ENCODE data around the gene DLG2. TPM values are rescaled to one million over a fixed set of nuclear protein-coding genes. Genes with fewer than 3 reads are reported as not detected.

DLG2 gene
- total RNA-seq, 1 experiment from 2014 or later = 1.8 TPM

- H3K36me3 ChIP-seq (replicated peaks; ENCODE audit: control insufficient read depth, insufficient read depth, low read length) = no peaks in the 10 kb centered on the region
- no peak overlapping the region for H3K4me3 ChIP-seq (ENCODE audit: insufficient read depth, low read depth, low read length)
- DNase-seq = no peak
- no peaks in the 10 kb centered on the region for H3K27me3 ChIP-seq (ENCODE audit: control insufficient read depth, insufficient read depth, low read length)
These were observed 724.7 kb downstream of the DLG2 start for GRCh38 chr11:84902445-84902844.

DNA sequence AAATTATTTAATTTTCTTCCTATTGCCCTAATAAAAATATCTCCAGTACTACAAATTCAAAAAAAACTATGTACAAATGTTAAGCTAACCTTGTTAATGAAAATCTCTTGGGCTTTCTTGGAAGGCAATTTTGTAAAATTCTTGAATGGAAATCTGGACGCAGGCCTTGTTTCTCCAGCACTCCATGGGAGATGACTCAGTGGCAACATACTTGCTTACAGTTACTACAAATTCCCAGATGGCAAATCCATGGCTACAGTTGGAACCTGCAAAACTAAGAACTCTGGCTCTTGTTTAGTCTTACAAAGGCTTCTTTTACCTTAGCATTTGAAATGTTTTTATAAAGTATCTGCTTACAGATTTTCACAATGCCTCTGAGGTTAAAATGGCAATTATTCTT, 725.2 kb downstream of the DLG2 start:
- DNase-seq = no peak
- H3K27me3 ChIP-seq (ENCODE audit: control insufficient read depth, insufficient read depth, low read length) = no peaks in the 10 kb centered on the region
- H3K36me3 ChIP-seq (replicated peaks; ENCODE audit: control insufficient read depth, insufficient read depth, low read length) = no peaks in the 10 kb centered on the region
- no peak overlapping the region for H3K4me3 ChIP-seq (ENCODE audit: insufficient read depth, low read depth, low read length)

- Histone ChIP-seq H3K4me3 (ENCODE audit: insufficient read depth, low read depth, low read length) (no peak overlapping the region), H3K36me3 (replicated peaks; ENCODE audit: control insufficient read depth, insufficient read depth, low read length) (no peaks in the 10 kb centered on the region), H3K27me3 (ENCODE audit: control insufficient read depth, insufficient read depth, low read length) (no peaks in the 10 kb centered on the region)
- DNase-seq = no peak
These were observed 727.4 kb downstream of the DLG2 start for GRCh38 chr11:84899740-84900139.

DNA sequence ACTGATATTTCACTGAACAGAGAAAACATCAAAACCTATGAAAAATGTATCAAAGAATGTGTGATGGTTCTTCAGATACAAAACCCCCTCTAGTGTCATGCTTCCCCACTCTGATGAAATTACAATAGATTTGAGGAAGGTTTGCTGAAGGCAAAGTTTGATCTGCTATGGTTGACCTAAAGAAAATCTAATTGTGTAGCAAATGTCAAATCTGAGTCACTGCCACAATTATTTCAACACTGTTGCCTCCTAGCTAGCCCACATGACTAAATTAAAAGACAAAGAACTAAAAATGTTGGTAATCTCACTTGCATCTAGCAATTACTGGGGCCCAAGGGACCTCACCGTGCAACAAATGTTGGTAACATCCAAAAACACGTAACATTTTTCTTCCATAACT, 728.0 kb downstream of the DLG2 start:
- no peak for DNase-seq
- Histone ChIP-seq H3K4me3 (ENCODE audit: insufficient read depth, low read depth, low read length) (no peak overlapping the region), H3K36me3 (replicated peaks; ENCODE audit: control insufficient read depth, insufficient read depth, low read length) (no peaks in the 10 kb centered on the region), H3K27me3 (ENCODE audit: control insufficient read depth, insufficient read depth, low read length) (no peaks in the 10 kb centered on the region)

GRCh38 chr11:84894666-84895065, 732.5 kb downstream of the DLG2 start:
- H3K4me3 ChIP-seq (ENCODE audit: insufficient read depth, low read depth, low read length) = no peak overlapping the region
- no peaks in the 10 kb centered on the region for H3K36me3 ChIP-seq (replicated peaks; ENCODE audit: control insufficient read depth, insufficient read depth, low read length)
- no peaks in the 10 kb centered on the region for H3K27me3 ChIP-seq (ENCODE audit: control insufficient read depth, insufficient read depth, low read length)
- no peak for DNase-seq

GRCh38 chr11:84890676-84891075, 736.5 kb downstream of the DLG2 start:
- no peaks in the 10 kb centered on the region for H3K27me3 ChIP-seq (ENCODE audit: control insufficient read depth, insufficient read depth, low read length)
- no peaks in the 10 kb centered on the region for H3K36me3 ChIP-seq (replicated peaks; ENCODE audit: control insufficient read depth, insufficient read depth, low read length)
- no peak overlapping the region for H3K4me3 ChIP-seq (ENCODE audit: insufficient read depth, low read depth, low read length)
- DNase-seq = no peak

- Histone ChIP-seq H3K36me3 (replicated peaks; ENCODE audit: control insufficient read depth, insufficient read depth, low read length) (no peaks in the 10 kb centered on the region), H3K27me3 (ENCODE audit: control insufficient read depth, insufficient read depth, low read length) (no peaks in the 10 kb centered on the region)
These were observed 737.6 kb downstream of the DLG2 start for GRCh38 chr11:84889556-84889955.

DNA sequence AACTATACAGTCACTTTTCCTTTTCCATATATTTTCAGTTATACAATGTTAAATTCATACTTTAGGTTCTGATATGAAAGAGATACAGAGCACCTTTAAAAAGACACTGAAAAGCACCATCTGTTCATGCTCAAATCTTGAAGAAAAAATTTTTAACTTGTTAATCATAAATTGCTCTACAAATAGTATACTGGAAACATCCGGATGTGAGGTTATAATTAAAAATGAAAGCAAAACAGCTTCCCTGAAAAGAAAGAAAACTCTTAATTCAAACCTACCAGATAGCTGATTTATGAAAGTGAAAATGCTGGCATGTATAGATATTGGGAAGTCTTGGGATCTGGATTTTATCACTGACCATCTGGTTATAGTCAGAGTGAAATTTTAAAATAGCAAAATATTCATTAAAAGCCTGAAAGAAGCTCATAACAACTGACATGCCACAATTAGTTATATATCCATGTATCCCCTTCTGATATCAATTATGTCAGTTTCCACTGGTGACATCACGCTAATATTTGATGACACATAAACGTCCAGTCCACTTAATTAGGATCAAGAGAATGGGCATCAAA, 740.0 kb downstream of the DLG2 start:
- H3K27me3 ChIP-seq (ENCODE audit: control insufficient read depth, insufficient read depth, low read length) = no peaks in the 10 kb centered on the region
- no peaks in the 10 kb centered on the region for H3K36me3 ChIP-seq (replicated peaks; ENCODE audit: control insufficient read depth, insufficient read depth, low read length)
- H3K4me3 ChIP-seq (ENCODE audit: insufficient read depth, low read depth, low read length) = no peak overlapping the region
- no peak for DNase-seq

More at GRCh38 chr11:84889556-84889955, 737.6 kb downstream of the DLG2 start:
- no peak for DNase-seq
- no peak overlapping the region for H3K4me3 ChIP-seq (ENCODE audit: insufficient read depth, low read depth, low read length)

DNA sequence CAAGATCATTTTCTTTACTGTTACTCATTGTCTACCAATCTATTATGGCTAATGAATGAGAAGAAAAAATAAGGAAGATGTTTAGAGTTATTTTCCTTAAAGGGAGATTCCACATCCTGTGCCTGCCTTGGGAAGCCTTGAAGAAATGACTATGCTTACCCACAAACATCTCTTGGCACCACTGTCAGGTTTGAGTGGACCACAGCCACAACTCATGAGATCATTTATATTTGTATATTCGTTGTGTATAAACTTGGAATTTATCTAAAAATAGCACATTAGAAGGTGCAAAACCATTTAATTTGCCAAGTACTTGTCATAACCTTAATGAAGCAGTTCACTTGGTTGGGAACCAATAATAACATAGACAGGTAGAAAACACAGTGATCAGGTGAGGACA, 740.8 kb downstream of the DLG2 start:
- Histone ChIP-seq H3K27me3 (ENCODE audit: control insufficient read depth, insufficient read depth, low read length) (no peaks in the 10 kb centered on the region), H3K4me3 (ENCODE audit: insufficient read depth, low read depth, low read length) (no peak overlapping the region), H3K36me3 (replicated peaks; ENCODE audit: control insufficient read depth, insufficient read depth, low read length) (no peaks in the 10 kb centered on the region)
- DNase-seq = no peak

DNA sequence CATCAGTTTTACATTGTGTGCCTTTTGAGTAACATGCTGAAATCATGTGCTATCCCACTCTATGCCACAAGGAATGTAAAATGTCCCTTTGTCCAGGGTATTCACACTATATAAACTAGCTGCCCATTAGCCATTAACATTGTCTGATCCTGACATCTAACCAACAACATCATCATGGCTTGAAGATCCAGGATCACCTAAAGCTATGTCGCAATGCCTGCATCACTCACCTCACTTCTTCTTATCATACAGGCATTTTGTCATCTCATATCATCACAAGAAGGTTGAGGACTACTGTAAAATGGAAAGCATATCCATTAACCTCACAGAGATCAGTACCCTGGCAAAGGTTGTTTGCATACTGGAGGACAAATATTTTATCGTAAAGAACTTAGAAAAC, 742.3 kb downstream of the DLG2 start:
- H3K36me3 ChIP-seq (replicated peaks; ENCODE audit: control insufficient read depth, insufficient read depth, low read length) = no peaks in the 10 kb centered on the region
- no peak for DNase-seq
- no peak overlapping the region for H3K4me3 ChIP-seq (ENCODE audit: insufficient read depth, low read depth, low read length)
- H3K27me3 ChIP-seq (ENCODE audit: control insufficient read depth, insufficient read depth, low read length) = no peaks in the 10 kb centered on the region

GRCh38 chr11:84882056-84882455, 745.1 kb downstream of the DLG2 start:
- Histone ChIP-seq H3K4me3 (ENCODE audit: insufficient read depth, low read depth, low read length) (no peak overlapping the region), H3K36me3 (replicated peaks; ENCODE audit: control insufficient read depth, insufficient read depth, low read length) (no peaks in the 10 kb centered on the region), H3K27me3 (ENCODE audit: control insufficient read depth, insufficient read depth, low read length) (no peaks in the 10 kb centered on the region)
- DNase-seq = no peak

DNA sequence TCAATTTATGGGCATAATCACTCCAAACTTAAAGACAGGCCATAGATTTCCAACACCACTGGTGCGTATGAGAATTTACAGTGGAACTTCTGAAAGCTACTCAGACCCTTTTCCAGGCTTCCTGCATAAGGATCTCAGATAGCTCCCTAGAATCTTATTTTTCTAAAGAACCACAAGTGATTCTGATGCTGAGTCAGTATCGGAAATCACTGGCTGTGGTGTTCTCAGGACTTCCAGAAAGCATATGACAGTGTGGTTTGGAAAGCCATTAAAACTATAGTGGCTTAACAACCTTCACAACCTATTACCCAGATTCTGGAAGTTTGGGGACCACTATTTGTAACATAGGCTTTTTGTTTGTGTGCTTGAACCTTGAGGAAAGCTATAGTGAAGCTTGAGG, 756.0 kb downstream of the DLG2 start:
- Histone ChIP-seq H3K4me3 (ENCODE audit: insufficient read depth, low read depth, low read length) (no peak overlapping the region), H3K36me3 (replicated peaks; ENCODE audit: control insufficient read depth, insufficient read depth, low read length) (no peaks in the 10 kb centered on the region), H3K27me3 (ENCODE audit: control insufficient read depth, insufficient read depth, low read length) (no peaks in the 10 kb centered on the region)
- no peak for DNase-seq

GRCh38 chr11:84870486-84870885, 756.7 kb downstream of the DLG2 start:
- Histone ChIP-seq H3K36me3 (replicated peaks; ENCODE audit: control insufficient read depth, insufficient read depth, low read length) (no peaks in the 10 kb centered on the region), H3K4me3 (ENCODE audit: insufficient read depth, low read depth, low read length) (no peak overlapping the region), H3K27me3 (ENCODE audit: control insufficient read depth, insufficient read depth, low read length) (no peaks in the 10 kb centered on the region)
- no peak for DNase-seq

DNA sequence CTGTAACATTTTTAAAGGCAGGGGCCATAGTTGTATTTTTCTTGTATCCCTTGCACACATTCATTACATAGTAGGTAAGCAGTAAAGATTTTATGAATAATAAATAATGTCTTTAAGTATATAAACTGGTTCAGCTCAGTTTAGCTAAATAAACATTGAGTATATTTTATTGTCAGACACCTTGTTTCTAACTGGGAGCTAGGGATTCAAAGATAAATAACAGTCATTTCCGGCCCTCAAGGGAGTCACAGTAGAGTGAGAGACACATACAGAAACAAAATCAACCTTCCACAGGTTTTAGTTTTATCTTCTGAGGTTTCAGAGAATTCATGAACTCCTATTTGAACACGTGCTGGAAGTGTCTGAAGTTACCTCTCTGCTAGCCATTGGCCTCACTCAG, 760.2 kb downstream of the DLG2 start:
- no peak for DNase-seq
- Histone ChIP-seq H3K27me3 (ENCODE audit: control insufficient read depth, insufficient read depth, low read length) (no peaks in the 10 kb centered on the region), H3K36me3 (replicated peaks; ENCODE audit: control insufficient read depth, insufficient read depth, low read length) (no peaks in the 10 kb centered on the region), H3K4me3 (ENCODE audit: insufficient read depth, low read depth, low read length) (no peak overlapping the region)

- Histone ChIP-seq H3K27me3 (ENCODE audit: control insufficient read depth, insufficient read depth, low read length) (no peaks in the 10 kb centered on the region), H3K36me3 (replicated peaks; ENCODE audit: control insufficient read depth, insufficient read depth, low read length) (no peaks in the 10 kb centered on the region), H3K4me3 (ENCODE audit: insufficient read depth, low read depth, low read length) (no peak overlapping the region)
- DNase-seq = no peak
These were observed 761.2 kb downstream of the DLG2 start for GRCh38 chr11:84865791-84866535.

Measured in H7 (cell line).